DND-41 (cell line): ENCODE measurements around the gene C10orf88.
"Not testable (repeated sequence)": the region's sequence is repeated elsewhere in the genome, so short reads cannot be mapped to it uniquely, and the experiment has no call there.

Experiments
- ATAC-seq: fragments of 200-7000 bp; cut with Tn5 transposase; 3 replicates; pipeline ENCODE4 v1.9.1; 2021; ENCODE audit warnings: low read depth; ENCODE audit not compliant: insufficient read depth
- DNase-seq: peaks from one replicate; pipeline ENCODE4 v3.0.0-alpha.2; 2020
- H2AFZ ChIP-seq: 2 replicates; pipeline ENCODE4 v1.6.0; 2012; ENCODE audit warnings: low read depth, low read length
- H3K27ac ChIP-seq: 2 replicates; pipeline ENCODE4 v1.5.1; 2012; ENCODE audit warnings: low read length, inconsistent platforms
- H3K27me3 ChIP-seq: fragments of 200-600 bp; sonication (generic); 2 replicates; pipeline ENCODE4 v1.6.0; 2012; ENCODE audit warnings: low read length, mild to moderate bottlenecking, inconsistent platforms; ENCODE audit not compliant: insufficient read depth, poor library complexity
- H3K36me3 ChIP-seq: 2 replicates; pipeline ENCODE4 v1.5.1; 2012; ENCODE audit warnings: low read length, inconsistent platforms; ENCODE audit not compliant: insufficient read depth
- H3K4me1 ChIP-seq: 2 replicates; pipeline ENCODE4 v1.5.1; 2012; ENCODE audit warnings: mild to moderate bottlenecking, low read length; ENCODE audit not compliant: insufficient read depth
- H3K4me2 ChIP-seq: 2 replicates; pipeline ENCODE4 v1.6.0; 2012; ENCODE audit warnings: mild to moderate bottlenecking, moderate library complexity, low read length, inconsistent platforms; ENCODE audit not compliant: insufficient read depth
- H3K4me3 ChIP-seq, 2 experiments: fragments of 200-600 bp in 1 of 2; shearing (Covaris generic) in 1 of 2; 2 replicates each; pipeline ENCODE4 v1.5.1; 2012 to 2016; ENCODE audit warnings: inconsistent platforms in 2 of 2, low read length in 2 of 2, mild to moderate bottlenecking in 2 of 2, low read depth in 1 of 2, moderate library complexity in 1 of 2
- H3K79me2 ChIP-seq: 2 replicates; pipeline ENCODE4 v1.6.0; 2012; ENCODE audit warnings: low read length, inconsistent platforms; ENCODE audit not compliant: insufficient read depth
- H3K9ac ChIP-seq: 2 replicates; pipeline ENCODE4 v1.6.0; 2012; ENCODE audit warnings: low read depth, mild to moderate bottlenecking, inconsistent platforms, low read length, moderate library complexity
- H3K9me3 ChIP-seq: 2 replicates; pipeline ENCODE4 v1.5.1; 2012; ENCODE audit warnings: low read length, moderate library complexity, mild to moderate bottlenecking, inconsistent platforms; ENCODE audit not compliant: insufficient read depth, severe bottlenecking
- H4K20me1 ChIP-seq: 2 replicates; pipeline ENCODE4 v1.6.0; 2012; ENCODE audit warnings: low read length; ENCODE audit not compliant: insufficient read depth
- EZH2 ChIP-seq: IDR thresholded peaks from 3 replicates; pipeline ENCODE4 v1.6.1; 2012; ENCODE audit warnings: borderline replicate concordance, low read depth, mild to moderate bottlenecking, moderate library complexity, low read length, inconsistent platforms; ENCODE audit not compliant: severe bottlenecking
- TF ChIP-seq, protein P1 (sequence below): IDR thresholded peaks from 2 replicates; pipeline ENCODE4 v1.5.1; 2012; ENCODE audit warnings: borderline replicate concordance, low read length, moderate library complexity, mild to moderate bottlenecking; ENCODE audit not compliant: poor library complexity, severe bottlenecking; ENCODE audit errors: extremely low read depth

The C10orf88 gene

DNA sequence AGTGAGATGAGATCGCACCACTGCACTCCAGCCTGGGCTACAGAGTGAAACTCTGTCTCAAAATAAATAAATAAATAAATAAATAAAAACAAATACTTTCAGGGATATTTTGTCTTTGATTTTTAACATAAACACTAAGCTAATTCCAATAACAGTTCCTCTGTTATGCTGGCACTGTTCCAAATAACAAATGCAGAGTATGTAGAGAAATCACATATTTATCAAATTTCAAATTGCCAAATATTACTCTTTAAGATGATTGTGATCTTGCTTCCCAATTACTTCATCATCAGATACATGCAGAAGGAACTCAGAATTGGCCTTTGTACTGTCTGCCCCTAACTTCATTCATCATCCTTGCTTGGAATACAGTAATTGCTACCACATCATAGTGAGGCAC, 23.9 kb downstream of the C10orf88 start:
- Histone ChIP-seq H3K9ac (no peak overlapping the region), H3K4me1 (no peaks in the 10 kb centered on the region), H3K79me2 (no peaks in the 10 kb centered on the region), H3K27me3 (no peaks in the 10 kb centered on the region), H2AFZ (no peak overlapping the region), H3K4me2 (no peak overlapping the region), H3K9me3 (no peaks in the 10 kb centered on the region), H3K4me3 (no peak overlapping the region), H4K20me1 (no peaks in the 10 kb centered on the region), H3K27ac (no peak overlapping the region), H3K36me3 (peaks cover 12% of the 10 kb centered on the region; the same call in 1 of the 2 replicates)
- TF ChIP-seq, protein P1, sequence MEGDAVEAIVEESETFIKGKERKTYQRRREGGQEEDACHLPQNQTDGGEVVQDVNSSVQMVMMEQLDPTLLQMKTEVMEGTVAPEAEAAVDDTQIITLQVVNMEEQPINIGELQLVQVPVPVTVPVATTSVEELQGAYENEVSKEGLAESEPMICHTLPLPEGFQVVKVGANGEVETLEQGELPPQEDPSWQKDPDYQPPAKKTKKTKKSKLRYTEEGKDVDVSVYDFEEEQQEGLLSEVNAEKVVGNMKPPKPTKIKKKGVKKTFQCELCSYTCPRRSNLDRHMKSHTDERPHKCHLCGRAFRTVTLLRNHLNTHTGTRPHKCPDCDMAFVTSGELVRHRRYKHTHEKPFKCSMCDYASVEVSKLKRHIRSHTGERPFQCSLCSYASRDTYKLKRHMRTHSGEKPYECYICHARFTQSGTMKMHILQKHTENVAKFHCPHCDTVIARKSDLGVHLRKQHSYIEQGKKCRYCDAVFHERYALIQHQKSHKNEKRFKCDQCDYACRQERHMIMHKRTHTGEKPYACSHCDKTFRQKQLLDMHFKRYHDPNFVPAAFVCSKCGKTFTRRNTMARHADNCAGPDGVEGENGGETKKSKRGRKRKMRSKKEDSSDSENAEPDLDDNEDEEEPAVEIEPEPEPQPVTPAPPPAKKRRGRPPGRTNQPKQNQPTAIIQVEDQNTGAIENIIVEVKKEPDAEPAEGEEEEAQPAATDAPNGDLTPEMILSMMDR = no peak
- TF ChIP-seq EZH2 = no peak
- DNase-seq (no peak), ATAC-seq (no peak)

DNA sequence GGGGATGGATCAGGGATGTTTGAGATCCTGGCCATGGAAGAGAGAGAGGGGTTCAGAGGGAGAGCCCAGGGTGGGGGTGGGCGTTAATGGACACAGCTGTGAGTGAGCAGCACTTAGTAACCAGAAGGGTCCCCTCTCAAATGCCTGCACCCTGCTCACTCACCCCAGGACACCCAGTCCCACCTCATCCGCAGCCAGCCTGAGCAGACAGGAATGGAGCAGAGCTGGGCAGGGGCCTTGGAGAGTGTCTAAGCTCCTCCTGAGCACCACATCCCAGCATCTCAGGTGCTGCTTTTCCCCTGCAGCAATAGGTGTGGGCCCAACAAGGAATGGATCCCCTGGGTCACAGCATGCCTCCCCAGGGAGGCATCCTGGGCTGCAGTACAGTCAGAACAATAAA, 38.3 kb downstream of the C10orf88 start:
- Histone ChIP-seq H3K9me3 (no peaks in the 10 kb centered on the region), H3K27me3 (no peaks in the 10 kb centered on the region), H2AFZ (no peak overlapping the region), H3K36me3 (no peaks in the 10 kb centered on the region), H3K9ac (no peak overlapping the region), H3K79me2 (no peaks in the 10 kb centered on the region), H3K27ac (no peak overlapping the region), H3K4me2 (no peak overlapping the region), H3K4me1 (no peaks in the 10 kb centered on the region), H3K4me3 (no peak overlapping the region), H4K20me1 (peaks cover 9% of the 10 kb centered on the region; the same call in 1 of the 2 replicates)
- ATAC-seq (no peak), DNase-seq (no peak)
- no peak for TF ChIP-seq EZH2
- TF ChIP-seq, protein P1 = no peak

DNA sequence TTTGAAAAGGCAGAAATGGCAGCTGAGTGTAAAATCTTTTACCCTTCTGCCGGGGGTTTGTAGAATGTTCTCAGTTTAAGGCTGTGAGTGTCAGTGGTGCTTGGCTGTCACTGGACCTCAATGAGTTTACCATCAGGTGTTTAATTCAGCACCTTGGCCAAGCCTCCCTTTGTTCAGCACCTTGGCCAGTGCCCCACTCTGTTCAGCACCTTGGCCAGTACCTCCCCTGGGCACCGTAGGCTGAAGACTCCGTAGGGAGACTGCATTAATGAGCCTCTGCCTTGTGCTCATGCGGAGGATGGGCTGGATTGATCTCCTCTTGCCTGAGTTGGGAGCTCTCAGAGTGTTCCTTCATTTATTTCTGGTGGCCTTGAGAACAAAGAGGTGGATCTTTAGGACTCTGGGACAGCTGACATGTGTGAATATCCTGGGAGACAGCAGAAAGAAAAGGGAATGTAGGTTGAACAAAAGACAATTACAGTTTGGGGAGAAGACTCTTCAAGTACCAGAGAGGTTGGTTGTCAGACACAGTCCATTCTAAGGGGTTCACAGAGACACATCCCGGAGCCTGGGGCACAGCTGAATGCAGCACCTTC, 42.0 kb downstream of the C10orf88 start:
- no peaks in the 10 kb centered on the region for H3K9me3 ChIP-seq
- no peaks in the 10 kb centered on the region for H3K27me3 ChIP-seq
- TF ChIP-seq, protein P1 = no peak
- TF ChIP-seq EZH2 = no peak
- no peaks in the 10 kb centered on the region for H3K36me3 ChIP-seq
- no peak overlapping the region for H3K4me3 ChIP-seq
- no peak overlapping the region for H3K27ac ChIP-seq
- H3K4me1 ChIP-seq = no peaks in the 10 kb centered on the region
- H4K20me1 ChIP-seq = peaks cover 9% of the 10 kb centered on the region; the same call in 1 of the 2 replicates
- no peak overlapping the region for H2AFZ ChIP-seq
- H3K79me2 ChIP-seq = no peaks in the 10 kb centered on the region
- no peak overlapping the region for H3K4me2 ChIP-seq
- H3K9ac ChIP-seq = no peak overlapping the region
- DNase-seq (peak; percentile 80), ATAC-seq (peak; percentile 98)

DNA sequence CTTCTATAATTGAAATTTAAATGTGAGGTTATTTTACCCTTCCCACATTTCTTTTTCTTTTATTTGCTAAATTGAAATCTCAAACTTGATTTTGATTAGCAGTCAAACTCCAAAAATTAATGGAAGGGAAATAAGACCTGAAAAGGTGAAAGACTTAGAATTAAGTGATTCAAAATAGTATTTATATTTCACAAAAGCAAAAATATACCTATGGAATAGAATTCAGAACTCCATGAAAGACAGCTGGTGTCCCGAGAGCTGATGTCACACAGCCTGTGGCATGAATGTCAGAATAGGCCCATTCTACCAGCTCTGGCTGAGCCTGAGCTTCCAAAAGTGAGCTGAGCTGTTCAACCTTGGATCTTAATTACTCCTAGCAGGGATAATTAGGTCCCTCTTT, 43.7 kb downstream of the C10orf88 start, which contains the start of gene FAM24A:
TSS of gene FAM24A (plus strand) at position 301 of the 400 bp plus-strand sequence. CDS start 1,025 bp downstream, outside the sequence.
- H3K4me3 ChIP-seq = no peak within 1 kb of the TSS
- ATAC-seq (no peak), DNase-seq (no peak)
- no peaks in the 10 kb centered on the region for H3K79me2 ChIP-seq
- no peak within 1 kb of the TSS for H2AFZ ChIP-seq
- H3K36me3 ChIP-seq = no peaks in the 10 kb centered on the region
- H3K9ac ChIP-seq = no peak within 1 kb of the TSS
- no peak within 1 kb of the TSS for H3K27ac ChIP-seq
- H3K4me1 ChIP-seq = no peaks in the 10 kb centered on the region
- H4K20me1 ChIP-seq = peaks cover 9% of the 10 kb centered on the region; the same call in 1 of the 2 replicates
- no peak within 1 kb of the TSS for H3K4me2 ChIP-seq
- no peaks in the 10 kb centered on the region for H3K9me3 ChIP-seq
- no peak for TF ChIP-seq EZH2
- TF ChIP-seq, protein P1 = no peak
- no peaks in the 10 kb centered on the region for H3K27me3 ChIP-seq

DNA sequence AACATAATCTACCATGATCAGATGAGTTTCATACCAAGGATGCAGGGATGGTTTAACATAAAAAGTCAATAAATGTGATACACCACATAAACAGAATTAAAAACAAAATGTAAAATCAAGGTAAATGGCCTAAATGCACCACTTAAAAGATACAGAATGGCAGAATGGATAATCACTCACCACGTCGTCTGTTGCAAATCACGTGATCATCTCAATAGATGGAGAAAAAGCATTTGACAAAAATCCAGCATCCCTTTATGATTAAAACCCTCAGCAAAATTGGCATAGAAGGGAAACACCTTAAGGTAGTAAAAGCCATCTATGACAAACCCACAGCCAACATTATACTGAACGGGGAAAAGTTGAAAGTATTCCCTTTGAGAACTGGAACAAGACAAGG, 50.2 kb downstream of the C10orf88 start:
- H3K9me3 ChIP-seq, H2AFZ ChIP-seq, H3K9ac ChIP-seq, H3K4me2 ChIP-seq, H3K4me3 ChIP-seq, DNase-seq, H3K27me3 ChIP-seq, H4K20me1 ChIP-seq, H3K4me1 ChIP-seq, H3K27ac ChIP-seq, H3K79me2 ChIP-seq, H3K36me3 ChIP-seq, ATAC-seq: not testable (repeated sequence)
